Right lobe of liver (tissue), 6 donors: ENCODE data around the gene SLC35C1. TPM values are rescaled to one million over a fixed set of nuclear protein-coding genes. Genes with fewer than 3 reads are reported as not detected.

ENCODE experiments used
- ATAC-seq, 4 donors: fragments of 200-7000 bp; cut with Tn5 transposase; one replicate each; pipeline ENCODE4 v1.9.1; 2020; ENCODE audit warnings: mild to moderate bottlenecking in 4 of 4, moderate library complexity in 4 of 4
- DNase-seq, 3 donors: peaks; one replicate each; pipeline ENCODE4 v3.0.0-alpha.2; 2020
- H3K27ac ChIP-seq, 3 donors: fragments of 200-600 bp; one replicate each; pipeline ENCODE4 v1.8.0; 2022
- H3K27me3 ChIP-seq, 2 donors: fragments of 200-600 bp; one replicate each; pipeline ENCODE4 v1.8.0; 2022
- H3K36me3 ChIP-seq, 4 donors: fragments of 200-600 bp; sonication (generic) in 1 of 4; one replicate each; pipeline versions ENCODE4 v1.5.1 to v1.8.0; 2017 to 2022; ENCODE audit warnings: control low read depth in 1 of 4
- H3K4me1 ChIP-seq, 4 donors: fragments of 200-600 bp; sonication (generic) in 1 of 4; one replicate each; pipeline versions ENCODE4 v1.5.1 to v1.8.0; 2017 to 2022; ENCODE audit warnings: control low read depth in 1 of 4
- H3K4me3 ChIP-seq, 3 donors: fragments of 200-600 bp; one replicate each; pipeline ENCODE4 v1.8.0; 2022
- H3K9me3 ChIP-seq, 4 donors: fragments of 200-600 bp; sonication (generic) in 1 of 4; one replicate each; pipeline versions ENCODE4 v1.5.1 to v1.8.0; 2017 to 2022; ENCODE audit warnings: control low read depth in 1 of 4
- POLR2A ChIP-seq: fragments of 450-650 bp; IDR thresholded peaks from one replicate; pipeline ENCODE4 v1.6.1; 2017; ENCODE audit warnings: antibody characterized with exemption, mild to moderate bottlenecking
- WGBS: methylation state at CpG from one replicate; pipeline ENCODE4 v1.1.6; 2018; ENCODE audit warnings: low coverage, low lambda C conversion rate; ENCODE audit not compliant: insufficient coverage; ENCODE audit errors: missing lambda C conversion rate; 5-methylcytosine and 5-hydroxymethylcytosine counted together
- intact Hi-C, 2 donors: fragments of 100-400 bp; cut with DNase I; formaldehyde crosslinking; loops; one replicate each; pipeline versions ENCODE4 v1.11.2 to v1.14.1; 2022
- total RNA-seq, 6 experiments: library from RNA; depleted of rRNA in 2 of 6; stranded (reverse); fragments of >200 nt in 2 of 6; fragmentation: NEBNext Ultra II Directional in 3 of 6; extraction: Animal tissue kit (Norgen Biotek cat#: 25700) in 3 of 6; gene quantifications; one replicate each; pipeline versions ENCODE4 v1.1.0 to v1.2.4, GENCODE V29; 2016 to 2023
- TF ChIP-seq, protein P1 (sequence below), 4 donors: fragments of 200-600 bp in 3 of 4; fragments of 450-650 bp in 1 of 4; IDR thresholded peaks; one replicate each; pipeline versions ENCODE4 v1.5.1 to v1.8.0; 2016 to 2022; ENCODE audit warnings: antibody characterized with exemption in 4 of 4, mild to moderate bottlenecking in 2 of 4
- donor health status: DM: no; HTN: yes; CAD: no.
- donor health status: DM: no; HTN: no; CAD: no.
- donor health status: DM: no; HTN: no; CAD: no.
- donor health status: DM: no; HTN: yes; CAD: no.
- donor health status: DM: no; HTN: yes; CAD: no.

Gene SLC35C1
- total RNA-seq, 6 experiments from 2014 or later: 11.6 to 134 (median 83.9) TPM

DNA sequence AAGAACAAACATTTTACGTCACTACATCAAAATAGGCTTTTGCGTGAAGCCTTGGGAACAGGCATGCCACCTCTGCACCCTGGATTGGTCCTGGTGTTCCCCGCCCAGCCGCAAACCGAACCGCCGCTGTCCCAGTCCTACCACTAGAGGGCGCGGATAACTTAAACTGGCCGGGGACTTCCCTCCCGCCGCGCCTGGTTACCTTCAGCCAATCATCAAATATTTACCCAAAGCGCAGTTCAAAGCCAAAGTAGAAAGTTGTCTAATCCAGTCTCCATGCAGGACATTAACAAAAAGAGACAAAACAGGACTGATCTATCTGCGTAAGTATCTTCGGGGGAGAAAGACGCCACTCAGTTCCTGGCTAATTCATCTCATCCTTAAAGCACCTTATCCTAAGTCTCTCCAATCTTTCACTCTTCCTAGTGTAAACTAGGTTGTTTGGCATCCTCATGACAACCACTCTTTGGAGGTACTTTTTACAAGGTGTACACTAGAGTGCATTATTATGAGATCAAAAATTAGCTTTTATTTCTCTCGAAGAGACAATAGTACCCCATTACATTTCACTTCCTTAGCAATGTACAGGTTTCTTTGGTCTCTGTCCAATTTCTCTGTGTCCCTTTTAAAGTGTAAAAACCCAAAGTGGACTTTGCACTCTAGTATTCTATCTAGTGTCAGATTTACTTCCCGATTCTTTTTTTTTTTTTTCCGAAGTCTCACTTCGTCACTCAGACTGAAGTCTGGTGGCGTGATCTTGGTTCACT, 38.4 kb downstream of the SLC35C1 start:
- intact Hi-C loops: no loop called here
- Histone ChIP-seq H3K27ac (peak overlapping the region; percentile 64 to 93 (median 84)), H3K4me3 (peak overlapping the region in 2 of 3 donors; percentile 17 to 24), H3K27me3 (no peaks in the 10 kb centered on the region), H3K36me3 (no peaks in the 10 kb centered on the region), H3K9me3 (no peaks in the 10 kb centered on the region), H3K4me1 (peaks cover 0 to 36% (median 11%) of the 10 kb centered on the region in 4 donors)
- DNase-seq (peak; percentile 87 to 94 (median 93)), ATAC-seq (peak; percentile 61 to 75 (median 66))
- TF ChIP-seq, protein P1, sequence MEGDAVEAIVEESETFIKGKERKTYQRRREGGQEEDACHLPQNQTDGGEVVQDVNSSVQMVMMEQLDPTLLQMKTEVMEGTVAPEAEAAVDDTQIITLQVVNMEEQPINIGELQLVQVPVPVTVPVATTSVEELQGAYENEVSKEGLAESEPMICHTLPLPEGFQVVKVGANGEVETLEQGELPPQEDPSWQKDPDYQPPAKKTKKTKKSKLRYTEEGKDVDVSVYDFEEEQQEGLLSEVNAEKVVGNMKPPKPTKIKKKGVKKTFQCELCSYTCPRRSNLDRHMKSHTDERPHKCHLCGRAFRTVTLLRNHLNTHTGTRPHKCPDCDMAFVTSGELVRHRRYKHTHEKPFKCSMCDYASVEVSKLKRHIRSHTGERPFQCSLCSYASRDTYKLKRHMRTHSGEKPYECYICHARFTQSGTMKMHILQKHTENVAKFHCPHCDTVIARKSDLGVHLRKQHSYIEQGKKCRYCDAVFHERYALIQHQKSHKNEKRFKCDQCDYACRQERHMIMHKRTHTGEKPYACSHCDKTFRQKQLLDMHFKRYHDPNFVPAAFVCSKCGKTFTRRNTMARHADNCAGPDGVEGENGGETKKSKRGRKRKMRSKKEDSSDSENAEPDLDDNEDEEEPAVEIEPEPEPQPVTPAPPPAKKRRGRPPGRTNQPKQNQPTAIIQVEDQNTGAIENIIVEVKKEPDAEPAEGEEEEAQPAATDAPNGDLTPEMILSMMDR (IDR thresholded peaks at IDR 0.05): peak; percentile 93 to 98 (median 95)
- TF ChIP-seq POLR2A: peak; percentile 57
- WGBS: 4% methylated on average over 22 of the region's 22 CpGs

DNA sequence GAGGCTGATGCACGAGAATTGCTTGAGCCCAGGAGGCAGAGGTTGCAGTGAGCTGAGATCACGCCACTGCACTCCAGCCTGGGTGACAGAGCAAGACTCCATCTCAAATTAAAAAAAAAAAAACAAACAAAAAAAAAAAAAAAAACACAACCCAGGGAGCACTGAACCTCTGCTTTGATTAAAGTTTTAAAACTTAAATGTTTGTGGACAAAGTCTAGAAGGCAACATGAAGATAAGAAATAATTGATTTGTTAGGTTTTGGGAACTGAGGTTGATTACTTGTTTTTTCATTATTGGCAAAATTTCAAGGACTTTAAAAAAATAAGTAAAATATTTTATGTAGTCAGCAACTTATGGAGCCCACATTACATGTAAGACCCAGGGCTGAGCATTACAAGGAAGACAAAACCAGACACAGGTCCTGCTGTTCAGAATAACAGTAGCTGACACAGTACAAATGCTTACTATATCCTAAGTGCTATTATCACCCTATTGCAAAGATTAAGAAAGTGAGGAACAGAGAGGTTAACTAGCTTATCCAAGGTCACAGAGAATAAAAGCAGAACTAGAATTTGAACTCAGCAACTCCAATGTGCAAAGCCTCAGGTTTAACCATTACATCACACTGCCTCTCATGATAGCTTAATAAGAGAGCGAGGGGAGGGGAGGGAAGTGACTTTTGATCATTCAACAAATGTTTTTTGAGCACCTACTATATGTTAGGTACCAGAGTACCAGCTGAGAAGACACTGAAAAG, 40.1 kb downstream of the SLC35C1 start:
- intact Hi-C loops: no loop called here
- Histone ChIP-seq H3K27me3 (no peaks in the 10 kb centered on the region), H3K4me1 (peaks cover 0 to 49% (median 13%) of the 10 kb centered on the region in 4 donors), H3K9me3 (no peaks in the 10 kb centered on the region), H3K27ac (peak overlapping the region; percentile 24 to 93 (median 84)), H3K4me3 (no peak overlapping the region), H3K36me3 (no peaks in the 10 kb centered on the region)
- 31% methylated on average over 2 of the region's 3 CpGs for WGBS
- ATAC-seq: no peak
- TF ChIP-seq, protein P1 (IDR thresholded peaks at IDR 0.05): no peak
- no peak for TF ChIP-seq POLR2A
- DNase-seq: no peak

DNA sequence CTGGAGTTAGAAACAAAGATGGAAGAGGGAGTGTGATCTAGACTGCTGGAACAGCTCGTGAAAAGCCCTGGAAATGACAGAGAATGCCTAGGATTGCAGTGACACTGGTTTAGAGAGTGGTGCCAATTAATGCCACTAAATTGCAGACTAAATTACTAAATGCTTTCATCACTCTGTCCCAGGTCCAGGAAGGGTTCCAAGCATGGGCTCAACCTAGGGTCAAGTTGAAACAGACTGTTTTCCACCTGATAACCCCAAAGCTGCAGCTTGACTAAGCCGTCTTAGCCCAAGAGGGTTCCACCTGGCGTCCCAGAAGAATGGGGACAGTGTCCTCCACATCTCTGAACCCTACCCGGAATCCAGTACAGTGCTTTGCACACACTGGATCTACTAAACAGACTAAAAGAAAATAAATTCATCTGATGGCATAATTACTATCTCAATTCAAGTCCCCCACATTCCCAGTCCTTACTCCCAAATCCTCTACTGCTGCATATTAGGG, 41.3 kb downstream of the SLC35C1 start:
- Histone ChIP-seq H3K36me3 (no peaks in the 10 kb centered on the region), H3K4me3 (no peak overlapping the region), H3K27me3 (no peaks in the 10 kb centered on the region), H3K27ac (peak overlapping the region; percentile 72 to 93 (median 79)), H3K9me3 (no peaks in the 10 kb centered on the region), H3K4me1 (peaks cover 0 to 61% (median 19%) of the 10 kb centered on the region in 4 donors)
- ATAC-seq: peak in 1 of 4 donors; percentile 0
- intact Hi-C loops: no loop called here
- 22% methylated on average over 4 of the region's 4 CpGs for WGBS
- DNase-seq: no peak
- TF ChIP-seq POLR2A: no peak
- TF ChIP-seq, protein P1 (IDR thresholded peaks at IDR 0.05): no peak

DNA sequence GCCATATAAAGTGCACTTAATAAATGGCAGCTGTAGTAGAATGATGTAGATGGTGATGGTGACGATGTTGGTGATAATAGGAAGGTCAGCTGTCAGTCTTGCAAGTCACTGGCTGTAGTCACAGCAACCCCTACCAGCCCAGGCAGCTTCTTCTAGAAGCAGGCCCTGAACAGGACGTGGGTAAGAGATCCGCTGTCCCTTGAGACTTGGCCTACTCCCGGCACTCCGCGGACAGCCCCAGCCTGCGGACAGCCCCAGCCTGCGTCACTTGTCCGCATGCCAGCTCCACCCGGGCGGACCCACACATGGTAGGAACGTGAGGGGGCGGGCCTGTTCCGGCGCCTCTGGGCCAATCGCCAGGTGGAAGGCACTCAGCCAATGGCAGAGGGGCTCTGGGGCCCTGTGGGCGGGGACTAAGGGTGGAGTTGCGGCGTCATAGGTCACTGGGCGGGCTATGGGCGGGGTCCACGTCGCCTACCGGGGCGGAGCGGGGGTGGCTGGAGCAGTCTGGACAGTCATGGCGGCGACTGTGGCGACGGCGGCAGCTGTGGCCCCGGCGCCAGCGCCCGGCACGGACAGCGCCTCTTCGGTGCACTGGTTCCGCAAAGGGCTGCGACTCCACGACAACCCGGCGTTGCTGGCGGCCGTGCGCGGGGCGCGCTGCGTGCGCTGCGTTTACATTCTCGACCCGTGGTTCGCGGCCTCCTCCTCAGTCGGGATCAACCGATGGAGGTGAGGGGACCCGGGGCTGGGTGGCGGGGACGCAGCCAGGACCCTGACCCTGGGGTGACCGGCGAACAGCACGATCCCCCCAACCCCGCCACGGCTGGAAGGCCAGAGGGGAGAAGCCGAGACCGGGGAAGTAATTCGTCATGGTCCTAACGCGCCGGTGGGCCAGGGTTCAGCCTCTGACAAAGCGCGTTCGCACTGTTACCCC, 42.3 kb downstream of the SLC35C1 start, which contains the start of gene CRY2:
Gene CRY2 (plus strand): TSS at position 502 of the 937 bp plus-strand sequence. CDS start 16 bp downstream, at position 518.
- DNase-seq: peak; percentile 99 to 100 (median 99)
- Histone ChIP-seq H3K27ac (peak within 1 kb of the TSS; percentile 93), H3K4me3 (peak within 1 kb of the TSS; percentile 87 to 92 (median 91)), H3K4me1 (peaks cover 0 to 72% (median 23%) of the 10 kb centered on the region in 4 donors), H3K9me3 (no peaks in the 10 kb centered on the region), H3K27me3 (no peaks in the 10 kb centered on the region), H3K36me3 (no peaks in the 10 kb centered on the region)
- 0% methylated on average over 17 of the region's 75 CpGs for WGBS
- intact Hi-C loops: no loop called here
- peak; percentile 84 to 93 (median 86) for ATAC-seq
- TF ChIP-seq POLR2A: peak; percentile 99
- TF ChIP-seq, protein P1 (IDR thresholded peaks at IDR 0.05): no peak
